ENCODE measurements around the gene DAB1. TPM values are rescaled to one million over a fixed set of nuclear protein-coding genes. Genes with fewer than 3 reads are reported as not detected.

Gene DAB1
- total RNA-seq, 1 donor: not detected

- Histone ChIP-seq H3K79me2 (ENCODE audit: insufficient read depth, low read length) (no peaks in the 10 kb centered on the region), H3K27ac (ENCODE audit: low read depth, low read length) (no peak overlapping the region), H3K4me2 (ENCODE audit: insufficient read depth, low read length) (no peak overlapping the region), H3K4me1 (ENCODE audit: insufficient read depth, low read length) (no peaks in the 10 kb centered on the region), H3K9me3 (ENCODE audit: low read depth, low read length) (no peaks in the 10 kb centered on the region), H3K4me3 (ENCODE audit: insufficient read depth, low read length) (no peak overlapping the region), H3K27me3 (ENCODE audit: insufficient read depth, low read length) (no peaks in the 10 kb centered on the region), H4K20me1 (ENCODE audit: insufficient read depth, low read length) (no peaks in the 10 kb centered on the region), H2AFZ (ENCODE audit: low read length) (no peak overlapping the region), H3K36me3 (ENCODE audit: insufficient read depth, low read length) (no peaks in the 10 kb centered on the region)
- DNase-seq (ENCODE audit: insufficient read length, low spot score, missing footprints): no peak
- no peak for TF ChIP-seq CTCF (IDR thresholded peaks at IDR 0.05; ENCODE audit: extremely low read depth, low read depth, low read length)
Measured at GRCh38 chr1:57208741-57209302, 215.0 kb downstream of the DAB1 start.

DNA sequence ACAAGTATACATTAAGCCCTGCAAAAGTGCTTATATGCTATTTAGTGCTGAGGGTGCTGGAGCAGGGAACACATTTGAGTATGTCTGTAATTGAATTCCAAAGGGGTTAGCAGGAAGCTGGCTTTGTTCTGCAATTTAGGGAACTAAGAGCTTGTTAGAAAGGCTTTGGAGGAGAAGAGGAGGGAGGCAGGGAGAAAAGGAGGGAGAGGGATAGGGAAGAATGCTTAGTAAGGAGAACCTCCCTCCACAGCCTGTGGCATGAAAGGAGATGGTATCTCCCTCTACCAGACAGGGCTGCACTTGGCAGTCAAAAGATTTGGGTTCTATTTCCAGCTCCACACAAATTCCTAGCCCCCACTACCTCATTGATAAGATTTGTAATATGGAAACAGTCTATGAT is 217.8 kb downstream of the DAB1 start:
- H3K4me3 ChIP-seq (ENCODE audit: insufficient read depth, low read length): no peak overlapping the region
- no peak overlapping the region for H2AFZ ChIP-seq (ENCODE audit: low read length)
- no peak for TF ChIP-seq CTCF (IDR thresholded peaks at IDR 0.05; ENCODE audit: extremely low read depth, low read depth, low read length)
- no peak overlapping the region for H3K4me2 ChIP-seq (ENCODE audit: insufficient read depth, low read length)
- no peaks in the 10 kb centered on the region for H3K4me1 ChIP-seq (ENCODE audit: insufficient read depth, low read length)
- no peaks in the 10 kb centered on the region for H3K27me3 ChIP-seq (ENCODE audit: insufficient read depth, low read length)
- H3K79me2 ChIP-seq (ENCODE audit: insufficient read depth, low read length): no peaks in the 10 kb centered on the region
- H3K27ac ChIP-seq (ENCODE audit: low read depth, low read length): no peak overlapping the region
- no peaks in the 10 kb centered on the region for H3K9me3 ChIP-seq (ENCODE audit: low read depth, low read length)
- H3K36me3 ChIP-seq (ENCODE audit: insufficient read depth, low read length): no peaks in the 10 kb centered on the region
- no peaks in the 10 kb centered on the region for H4K20me1 ChIP-seq (ENCODE audit: insufficient read depth, low read length)
- no peak for DNase-seq (ENCODE audit: insufficient read length, low spot score, missing footprints)

- Histone ChIP-seq H2AFZ (ENCODE audit: low read length) (no peak overlapping the region), H3K27me3 (ENCODE audit: insufficient read depth, low read length) (no peaks in the 10 kb centered on the region), H3K27ac (ENCODE audit: low read depth, low read length) (no peak overlapping the region), H3K4me3 (ENCODE audit: insufficient read depth, low read length) (no peak overlapping the region), H3K4me2 (ENCODE audit: insufficient read depth, low read length) (no peak overlapping the region), H3K9me3 (ENCODE audit: low read depth, low read length) (no peaks in the 10 kb centered on the region), H3K36me3 (ENCODE audit: insufficient read depth, low read length) (no peaks in the 10 kb centered on the region), H4K20me1 (ENCODE audit: insufficient read depth, low read length) (no peaks in the 10 kb centered on the region), H3K4me1 (ENCODE audit: insufficient read depth, low read length) (no peaks in the 10 kb centered on the region), H3K79me2 (ENCODE audit: insufficient read depth, low read length) (no peaks in the 10 kb centered on the region)
- TF ChIP-seq CTCF (IDR thresholded peaks at IDR 0.05; ENCODE audit: extremely low read depth, low read depth, low read length): no peak
- DNase-seq (ENCODE audit: insufficient read length, low spot score, missing footprints): no peak
Measured at GRCh38 chr1:57204942-57205787, 218.7 kb downstream of the DAB1 start.

DNA sequence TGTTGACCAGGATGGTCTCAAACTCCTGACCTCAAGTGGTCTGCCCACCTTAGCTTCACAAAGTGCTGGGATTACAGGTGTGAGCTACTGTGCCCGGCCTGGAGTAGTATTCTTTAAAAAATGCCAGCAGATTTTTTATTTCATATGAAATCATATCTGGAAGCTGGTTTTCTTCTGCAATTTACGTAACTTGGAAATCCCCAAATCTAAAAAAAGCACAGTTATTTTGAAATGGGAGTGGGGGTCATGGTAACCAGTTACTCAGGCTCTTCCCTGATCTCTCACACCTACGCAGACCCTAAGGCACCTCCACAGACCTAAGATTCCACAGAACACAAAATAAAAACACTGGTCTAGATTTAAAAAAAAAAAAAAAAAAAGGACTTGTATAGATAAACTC is 219.8 kb downstream of the DAB1 start:
- Histone ChIP-seq H3K4me3 (ENCODE audit: insufficient read depth, low read length) (no peak overlapping the region), H3K27ac (ENCODE audit: low read depth, low read length) (no peak overlapping the region), H3K36me3 (ENCODE audit: insufficient read depth, low read length) (no peaks in the 10 kb centered on the region), H3K27me3 (ENCODE audit: insufficient read depth, low read length) (no peaks in the 10 kb centered on the region), H3K4me2 (ENCODE audit: insufficient read depth, low read length) (no peak overlapping the region), H4K20me1 (ENCODE audit: insufficient read depth, low read length) (no peaks in the 10 kb centered on the region), H3K4me1 (ENCODE audit: insufficient read depth, low read length) (no peaks in the 10 kb centered on the region), H2AFZ (ENCODE audit: low read length) (no peak overlapping the region), H3K79me2 (ENCODE audit: insufficient read depth, low read length) (no peaks in the 10 kb centered on the region), H3K9me3 (ENCODE audit: low read depth, low read length) (no peaks in the 10 kb centered on the region)
- DNase-seq (ENCODE audit: insufficient read length, low spot score, missing footprints): no peak
- no peak for TF ChIP-seq CTCF (IDR thresholded peaks at IDR 0.05; ENCODE audit: extremely low read depth, low read depth, low read length)

All from osteoblast (primary cell).